Mesothelial cell of epicardium (in vitro differentiated cells): Measurements from ENCODE around the gene PDE8A. TPM values are rescaled to one million over a fixed set of nuclear protein-coding genes. Genes with fewer than 3 reads are reported as not detected.

Source experiments
- DNase-seq, 2 experiments: peaks; one replicate each; pipeline ENCODE4 v3.0.0; 2021; ENCODE audit warnings: low spot score in 2 of 2; ENCODE audit not compliant: unreplicated experiment in 2 of 2
- H3K27ac Mint-ChIP-seq: 2 replicates; pipeline ENCODE4 v1.8.0; 2021; ENCODE audit warnings: mixed read lengths
- H3K27me3 Mint-ChIP-seq: 2 replicates; pipeline ENCODE4 v1.8.0; 2021; ENCODE audit warnings: low read depth, mixed read lengths
- H3K36me3 Mint-ChIP-seq: 2 replicates; pipeline ENCODE4 v1.8.0; 2021; ENCODE audit warnings: mixed read lengths
- H3K4me1 Mint-ChIP-seq: 2 replicates; pipeline ENCODE4 v1.8.0; 2021; ENCODE audit warnings: mixed read lengths
- H3K4me3 Mint-ChIP-seq: 2 replicates; pipeline ENCODE4 v1.8.0; 2021; ENCODE audit warnings: mild to moderate bottlenecking, moderate library complexity, mixed read lengths
- H3K9me3 Mint-ChIP-seq: 2 replicates; pipeline ENCODE4 v1.8.0; 2021; ENCODE audit warnings: mixed read lengths
- total RNA-seq: library from RNA; stranded (reverse); gene quantifications from 3 replicates; pipeline ENCODE4 v1.2.1, GENCODE V29; 2021
- TF ChIP-seq, protein P1 (sequence below): fragments of 200-600 bp; sonication (generic); IDR thresholded peaks from one replicate; pipeline ENCODE4 v1.5.0; 2021; ENCODE audit warnings: antibody characterized with exemption; ENCODE audit not compliant: unreplicated experiment

The PDE8A gene
- total RNA-seq, 1 donor from 2014 or later, result 36.7 TPM

DNA sequence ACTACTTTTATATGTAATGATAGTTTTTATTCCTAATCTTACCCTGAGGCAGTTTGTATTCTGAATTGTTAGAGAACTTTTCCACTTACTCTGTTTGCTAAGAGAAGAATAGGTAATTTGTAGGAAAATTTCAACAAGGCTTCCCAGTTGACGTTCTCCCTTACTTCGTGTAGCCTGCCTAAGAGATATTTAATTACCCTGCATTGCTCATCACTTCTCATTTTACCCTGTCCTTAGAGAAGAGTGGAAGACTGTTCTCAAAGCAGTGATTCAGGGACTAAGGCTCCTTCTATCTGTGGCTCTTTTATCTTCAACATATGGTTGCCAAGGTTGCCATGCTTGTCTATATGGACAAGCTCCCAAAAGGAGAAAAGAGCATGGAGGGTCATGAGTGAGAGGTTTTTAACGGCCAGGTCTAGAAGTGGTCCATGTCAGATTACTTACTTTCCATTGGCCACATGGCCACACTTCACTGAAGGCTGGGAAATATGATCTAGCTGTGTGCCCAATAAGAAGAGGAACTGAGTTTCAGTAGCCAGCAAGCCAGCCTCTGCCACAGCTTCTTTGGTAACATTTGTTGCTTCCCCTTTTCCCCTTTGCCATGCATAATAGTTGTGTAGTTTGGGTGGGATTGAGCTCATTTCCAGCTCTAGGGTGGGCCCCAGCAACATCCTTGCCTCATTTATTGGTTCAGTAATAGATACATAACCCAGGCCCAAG lies 22.1 kb downstream of the PDE8A start:
- no peaks in the 10 kb centered on the region for H3K9me3 Mint-ChIP-seq
- peaks cover 25% of the 10 kb centered on the region for H3K4me1 Mint-ChIP-seq
- no peak overlapping the region for H3K27ac Mint-ChIP-seq
- no peak overlapping the region for H3K4me3 Mint-ChIP-seq
- DNase-seq, result no peak
- H3K36me3 Mint-ChIP-seq, result no peaks in the 10 kb centered on the region
- TF ChIP-seq, protein P1, sequence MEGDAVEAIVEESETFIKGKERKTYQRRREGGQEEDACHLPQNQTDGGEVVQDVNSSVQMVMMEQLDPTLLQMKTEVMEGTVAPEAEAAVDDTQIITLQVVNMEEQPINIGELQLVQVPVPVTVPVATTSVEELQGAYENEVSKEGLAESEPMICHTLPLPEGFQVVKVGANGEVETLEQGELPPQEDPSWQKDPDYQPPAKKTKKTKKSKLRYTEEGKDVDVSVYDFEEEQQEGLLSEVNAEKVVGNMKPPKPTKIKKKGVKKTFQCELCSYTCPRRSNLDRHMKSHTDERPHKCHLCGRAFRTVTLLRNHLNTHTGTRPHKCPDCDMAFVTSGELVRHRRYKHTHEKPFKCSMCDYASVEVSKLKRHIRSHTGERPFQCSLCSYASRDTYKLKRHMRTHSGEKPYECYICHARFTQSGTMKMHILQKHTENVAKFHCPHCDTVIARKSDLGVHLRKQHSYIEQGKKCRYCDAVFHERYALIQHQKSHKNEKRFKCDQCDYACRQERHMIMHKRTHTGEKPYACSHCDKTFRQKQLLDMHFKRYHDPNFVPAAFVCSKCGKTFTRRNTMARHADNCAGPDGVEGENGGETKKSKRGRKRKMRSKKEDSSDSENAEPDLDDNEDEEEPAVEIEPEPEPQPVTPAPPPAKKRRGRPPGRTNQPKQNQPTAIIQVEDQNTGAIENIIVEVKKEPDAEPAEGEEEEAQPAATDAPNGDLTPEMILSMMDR, result no peak
- no peaks in the 10 kb centered on the region for H3K27me3 Mint-ChIP-seq

DNA sequence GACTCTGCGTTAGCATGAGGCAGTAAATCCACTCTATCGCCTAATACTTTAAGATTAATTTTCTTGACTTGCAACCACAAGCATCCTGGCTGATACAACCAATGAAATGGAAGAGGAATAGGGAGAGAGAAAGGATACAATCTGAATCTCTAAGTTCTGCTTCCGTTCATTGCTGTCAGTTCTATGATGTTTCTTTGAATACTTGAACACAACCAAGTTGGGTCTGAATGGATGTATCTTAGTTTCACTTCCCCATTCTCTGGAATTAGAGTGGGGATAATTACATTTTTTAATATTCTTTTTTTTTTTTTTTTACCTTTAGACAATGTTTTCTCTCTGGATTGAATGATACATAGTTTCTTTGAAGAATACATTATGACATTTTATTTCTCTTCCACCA lies 22.9 kb downstream of the PDE8A start:
- Mint-ChIP-seq H3K9me3 (no peaks in the 10 kb centered on the region), H3K36me3 (no peaks in the 10 kb centered on the region), H3K4me1 (peaks cover 26% of the 10 kb centered on the region), H3K4me3 (no peak overlapping the region), H3K27ac (no peak overlapping the region), H3K27me3 (no peaks in the 10 kb centered on the region)
- DNase-seq, result no peak
- TF ChIP-seq, protein P1, result no peak

DNA sequence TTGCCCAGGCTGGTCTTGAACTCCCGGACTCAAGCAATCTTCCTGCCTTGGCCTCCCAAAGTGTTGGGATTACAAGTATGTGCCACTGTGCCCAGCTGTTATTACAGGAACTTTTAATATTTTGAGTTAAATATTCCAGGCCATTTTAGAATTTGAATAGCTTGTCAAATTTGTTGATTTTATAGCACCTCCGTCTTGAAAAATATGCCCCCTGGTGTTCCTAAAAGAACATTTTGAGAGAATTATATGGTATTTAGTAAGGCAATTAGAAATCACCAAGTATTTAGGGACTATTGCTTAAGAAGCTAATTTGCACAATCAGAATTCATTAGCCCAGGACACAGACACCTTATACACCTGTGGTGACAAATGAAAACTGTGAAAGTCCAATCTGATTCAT lies 23.7 kb downstream of the PDE8A start:
- no peaks in the 10 kb centered on the region for H3K27me3 Mint-ChIP-seq
- TF ChIP-seq, protein P1, result peak; percentile 31
- no peak for DNase-seq
- H3K9me3 Mint-ChIP-seq, result no peaks in the 10 kb centered on the region
- no peak overlapping the region for H3K27ac Mint-ChIP-seq
- H3K4me1 Mint-ChIP-seq, result peaks cover 27% of the 10 kb centered on the region
- no peaks in the 10 kb centered on the region for H3K36me3 Mint-ChIP-seq
- no peak overlapping the region for H3K4me3 Mint-ChIP-seq

DNA sequence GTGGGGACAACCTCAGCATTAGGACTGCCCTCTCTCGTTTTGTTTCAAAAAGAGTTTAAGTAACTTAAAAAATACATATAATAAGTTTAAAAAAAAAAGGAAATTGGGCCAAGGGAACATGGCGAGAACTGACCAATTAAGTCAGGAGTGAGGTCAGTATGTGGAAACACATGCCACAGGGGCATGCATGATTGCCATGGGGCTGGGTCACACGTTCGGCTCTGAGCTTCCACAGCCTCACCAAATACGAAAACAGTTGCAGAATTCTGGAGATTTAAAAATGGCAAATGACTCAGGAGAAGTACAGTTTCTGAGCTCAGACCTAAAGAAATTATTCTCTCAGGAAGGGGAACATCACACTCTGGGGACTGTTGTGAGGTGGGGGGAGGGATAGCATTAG lies 24.1 kb downstream of the PDE8A start:
- Mint-ChIP-seq H3K4me1 (peaks cover 28% of the 10 kb centered on the region), H3K9me3 (no peaks in the 10 kb centered on the region), H3K36me3 (no peaks in the 10 kb centered on the region), H3K27me3 (no peaks in the 10 kb centered on the region), H3K4me3 (no peak overlapping the region), H3K27ac (no peak overlapping the region)
- DNase-seq, result no peak
- TF ChIP-seq, protein P1, result no peak

DNA sequence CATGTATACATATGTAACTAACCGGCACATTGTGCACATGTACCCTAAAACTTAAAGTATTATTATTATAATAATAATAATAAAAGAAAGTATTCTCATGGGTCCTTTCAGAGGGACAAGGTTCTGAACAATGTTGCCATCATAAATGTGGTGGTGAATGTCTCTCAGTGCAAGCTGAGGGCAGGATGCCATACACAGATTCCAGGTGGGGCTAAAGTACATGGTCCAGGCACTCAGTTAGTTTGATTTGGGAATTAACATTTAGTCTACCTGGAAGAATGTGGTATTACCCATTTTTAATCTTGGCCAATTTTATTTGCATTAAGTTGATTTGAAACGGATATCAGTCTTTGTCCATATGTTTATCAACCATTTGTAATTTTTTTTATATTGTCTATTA lies 24.5 kb downstream of the PDE8A start:
- no peaks in the 10 kb centered on the region for H3K36me3 Mint-ChIP-seq
- no peaks in the 10 kb centered on the region for H3K27me3 Mint-ChIP-seq
- H3K4me3 Mint-ChIP-seq, result no peak overlapping the region
- DNase-seq, result no peak
- no peaks in the 10 kb centered on the region for H3K9me3 Mint-ChIP-seq
- H3K4me1 Mint-ChIP-seq, result peaks cover 29% of the 10 kb centered on the region
- TF ChIP-seq, protein P1, result no peak
- H3K27ac Mint-ChIP-seq, result no peak overlapping the region
